BLaER1 treated with 17β-estradiol and CSF1 and Interleukin-3, amounts not matched to agents 10 nM and 100 nM (cell line): ENCODE data around the gene NPEPPS.
"Not testable (repeated sequence)": the region's sequence is repeated elsewhere in the genome, so short reads cannot be mapped to it uniquely, and the experiment has no call there.

Experiments
- H3K27ac ChIP-seq, 11 experiments: shearing (Covaris generic); formaldehyde crosslinking; 2 replicates each; pipeline ENCODE4 v1.8.1; 2022
- H3K27me3 ChIP-seq, 11 experiments: shearing (Covaris generic); formaldehyde crosslinking; 2 replicates each; pipeline ENCODE4 v1.8.1; 2022
- H3K36me3 ChIP-seq, 11 experiments: shearing (Covaris generic); formaldehyde crosslinking; 2 replicates each; pipeline ENCODE4 v1.8.1; 2022
- H3K4me1 ChIP-seq, 10 experiments: shearing (Covaris generic); formaldehyde crosslinking; 2 replicates each; pipeline ENCODE4 v1.8.1; 2022
- H3K4me2 ChIP-seq, 11 experiments: shearing (Covaris generic); formaldehyde crosslinking; 2 replicates each; pipeline ENCODE4 v1.8.1; 2022
- H3K4me3 ChIP-seq, 10 experiments: shearing (Covaris generic); formaldehyde crosslinking; 2 replicates each; pipeline ENCODE4 v1.8.1; 2022
- H3K9ac ChIP-seq, 11 experiments: shearing (Covaris generic); formaldehyde crosslinking; 2 replicates each; pipeline ENCODE4 v1.8.1; 2022
- H3K9me3 ChIP-seq, 11 experiments: shearing (Covaris generic); formaldehyde crosslinking; replicated peaks in 1 of 11; 2 replicates each; pipeline ENCODE4 v1.8.1; 2022
- H4K20me1 ChIP-seq, 11 experiments: shearing (Covaris generic); formaldehyde crosslinking; 2 replicates each; pipeline ENCODE4 v1.8.1; 2022

Gene NPEPPS

GRCh38 chr17:47530557-47531232 is at the start of gene NPEPPS:
Gene NPEPPS, plus strand, starts transcription at chr17:47531108. Its CDS starts 193 bp downstream, at chr17:47531301.
- H3K9ac ChIP-seq = peak within 1 kb of the TSS; percentile 73 to 85 (median 79)

GRCh38 chr17:47491841-47492212 is 39.1 kb upstream of the NPEPPS start:
- not testable (repeated sequence) for H3K9ac ChIP-seq, H3K9me3 ChIP-seq, H3K36me3 ChIP-seq, H3K4me1 ChIP-seq, H4K20me1 ChIP-seq, H3K27ac ChIP-seq, H3K4me3 ChIP-seq, H3K4me2 ChIP-seq
- H3K27me3 ChIP-seq = peaks cover 0 to 14% (median 5%) of the 10 kb centered on the region in 11 experiments; a peak in 11 of 22 replicates

More at GRCh38 chr17:47530557-47531232, at the start of gene NPEPPS:
- Histone ChIP-seq H3K4me1 (peaks cover 3 to 18% (median 8%) of the 10 kb centered on the region in 10 experiments; a peak in 10 of 20 replicates), H4K20me1 (peaks cover 0 to 26% (median 11%) of the 10 kb centered on the region in 11 experiments; a peak in 14 of 22 replicates), H3K27ac (peak within 1 kb of the TSS in 10 of 11 experiments; percentile 57 to 73 (median 65); a peak in 20 of 22 replicates), H3K4me3 (peak within 1 kb of the TSS; percentile 61 to 77 (median 70)), H3K4me2 (peak within 1 kb of the TSS; percentile 70 to 87 (median 78))
- not testable (repeated sequence) for H3K9me3 ChIP-seq, H3K36me3 ChIP-seq, H3K27me3 ChIP-seq

- H3K4me1 ChIP-seq = peaks cover 11 to 28% (median 22%) of the 10 kb centered on the region in 10 experiments
- H3K4me2 ChIP-seq = not testable (repeated sequence)
Observed at GRCh38 chr17:47499074-47499473, 31.8 kb upstream of the NPEPPS start.

GRCh38 chr17:47499494-47499893 is 31.4 kb upstream of the NPEPPS start:
- not testable (repeated sequence) for H3K9ac ChIP-seq, H3K4me2 ChIP-seq, H3K27ac ChIP-seq

More at GRCh38 chr17:47499074-47499473, 31.8 kb upstream of the NPEPPS start:
- not testable (repeated sequence) for H3K36me3 ChIP-seq, H3K27me3 ChIP-seq, H4K20me1 ChIP-seq, H3K27ac ChIP-seq, H3K9ac ChIP-seq, H3K9me3 ChIP-seq, H3K4me3 ChIP-seq

GRCh38 chr17:47500620-47501019 is 30.3 kb upstream of the NPEPPS start:
- not testable (repeated sequence) for H4K20me1 ChIP-seq, H3K9me3 ChIP-seq, H3K9ac ChIP-seq, H3K27ac ChIP-seq, H3K4me3 ChIP-seq, H3K36me3 ChIP-seq, H3K27me3 ChIP-seq
- H3K4me1 ChIP-seq = peaks cover 11 to 28% (median 22%) of the 10 kb centered on the region in 10 experiments
- peak overlapping the region in 6 of 11 experiments; percentile 65 to 81 (median 69); a peak in 5 of 22 replicates for H3K4me2 ChIP-seq

More at GRCh38 chr17:47499494-47499893, 31.4 kb upstream of the NPEPPS start:
- not testable (repeated sequence) for H3K36me3 ChIP-seq, H4K20me1 ChIP-seq, H3K9me3 ChIP-seq, H3K27me3 ChIP-seq, H3K4me3 ChIP-seq
- H3K4me1 ChIP-seq = peaks cover 11 to 28% (median 22%) of the 10 kb centered on the region in 10 experiments

GRCh38 chr17:47502122-47502731 is 28.7 kb upstream of the NPEPPS start:
- Histone ChIP-seq H3K9ac (peak overlapping the region in 3 of 11 experiments; percentile 5 to 18 (median 18); a peak in 2 of 22 replicates), H3K27ac (peak overlapping the region in 7 of 11 experiments; percentile 32 to 53 (median 40); a peak in 10 of 22 replicates), H3K4me1 (peaks cover 11 to 28% (median 22%) of the 10 kb centered on the region in 10 experiments), H3K4me2 (peak overlapping the region; percentile 58 to 81 (median 69))
- not testable (repeated sequence) for H3K4me3 ChIP-seq, H3K27me3 ChIP-seq, H3K9me3 ChIP-seq, H4K20me1 ChIP-seq, H3K36me3 ChIP-seq

GRCh38 chr17:47502776-47503455 is 28.0 kb upstream of the NPEPPS start:
- peak overlapping the region in 9 of 11 experiments; percentile 2 to 72 (median 32); a peak in 11 of 22 replicates for H3K4me2 ChIP-seq
- H3K4me1 ChIP-seq = peaks cover 11 to 28% (median 22%) of the 10 kb centered on the region in 10 experiments
- H3K4me3 ChIP-seq, H3K36me3 ChIP-seq, H3K9ac ChIP-seq, H3K9me3 ChIP-seq, H4K20me1 ChIP-seq, H3K27me3 ChIP-seq: not testable (repeated sequence)
- H3K27ac ChIP-seq = peak overlapping the region in 7 of 11 experiments; percentile 32 to 53 (median 40); a peak in 11 of 22 replicates

- not testable (repeated sequence) for H4K20me1 ChIP-seq, H3K9me3 ChIP-seq, H3K36me3 ChIP-seq, H3K4me3 ChIP-seq, H3K27me3 ChIP-seq, H3K9ac ChIP-seq
- Histone ChIP-seq H3K27ac (peak overlapping the region in 1 of 11 experiments; percentile 27; a peak in 2 of 22 replicates), H3K4me1 (peaks cover 5 to 16% (median 6%) of the 10 kb centered on the region in 10 experiments; a peak in 15 of 20 replicates), H3K4me2 (peak overlapping the region in 10 of 11 experiments; percentile 29 to 75 (median 46); a peak in 17 of 22 replicates)
Observed at GRCh38 chr17:47511701-47512146, 19.2 kb upstream of the NPEPPS start.

- H3K27me3 ChIP-seq, H4K20me1 ChIP-seq, H3K36me3 ChIP-seq, H3K4me3 ChIP-seq, H3K4me2 ChIP-seq, H3K27ac ChIP-seq, H3K9me3 ChIP-seq, H3K9ac ChIP-seq: not testable (repeated sequence)
- peaks cover 5 to 16% (median 6%) of the 10 kb centered on the region in 10 experiments; a peak in 15 of 20 replicates for H3K4me1 ChIP-seq
Observed at GRCh38 chr17:47513301-47513700, 17.6 kb upstream of the NPEPPS start.

- not testable (repeated sequence) for H4K20me1 ChIP-seq, H3K9me3 ChIP-seq, H3K27me3 ChIP-seq, H3K4me3 ChIP-seq, H3K4me2 ChIP-seq, H3K9ac ChIP-seq, H3K36me3 ChIP-seq, H3K27ac ChIP-seq, H3K4me1 ChIP-seq
Observed at GRCh38 chr17:47518880-47519279, 12.0 kb upstream of the NPEPPS start.

GRCh38 chr17:47519365-47519764 is 11.5 kb upstream of the NPEPPS start:
- not testable (repeated sequence) for H4K20me1 ChIP-seq, H3K4me2 ChIP-seq, H3K9ac ChIP-seq, H3K36me3 ChIP-seq, H3K27ac ChIP-seq, H3K9me3 ChIP-seq, H3K27me3 ChIP-seq, H3K4me3 ChIP-seq, H3K4me1 ChIP-seq

GRCh38 chr17:47520279-47520678 is 10.6 kb upstream of the NPEPPS start:
- H3K36me3 ChIP-seq, H3K4me2 ChIP-seq, H3K4me3 ChIP-seq, H3K27ac ChIP-seq, H3K27me3 ChIP-seq, H3K4me1 ChIP-seq, H3K9ac ChIP-seq, H4K20me1 ChIP-seq, H3K9me3 ChIP-seq: not testable (repeated sequence)

GRCh38 chr17:47521434-47521833 is 9.5 kb upstream of the NPEPPS start:
- not testable (repeated sequence) for H4K20me1 ChIP-seq, H3K9me3 ChIP-seq, H3K36me3 ChIP-seq, H3K4me3 ChIP-seq, H3K27ac ChIP-seq, H3K4me2 ChIP-seq, H3K9ac ChIP-seq, H3K27me3 ChIP-seq, H3K4me1 ChIP-seq
